Measurements from ENCODE around the gene POLR3B. TPM values are rescaled to one million over a fixed set of nuclear protein-coding genes. Genes with fewer than 3 reads are reported as not detected.

Gene POLR3B
- total RNA-seq, 2 experiments from 2014 or later, result 2.5 to 2.6 TPM

GRCh38 chr12:106328735-106329134 is 28.8 kb upstream of the POLR3B start:
- Mint-ChIP-seq H3K27me3 (no peaks in the 10 kb centered on the region), H3K36me3 (ENCODE audit: low read depth) (peaks cover 98% of the 10 kb centered on the region), H3K27ac (no peak overlapping the region), H3K4me1 (ENCODE audit: low read depth) (peaks cover 18% of the 10 kb centered on the region), H3K9me3 (no peaks in the 10 kb centered on the region), H3K4me3 (no peak overlapping the region)
- Histone ChIP-seq H3K27me3 (ENCODE audit: control insufficient read depth in 1 of 2, insufficient read depth in 2 of 2, low read length in 2 of 2) (no peaks in the 10 kb centered on the region), H3K4me1 (ENCODE audit: insufficient read depth, low read length) (peaks cover 2% of the 10 kb centered on the region), H3K36me3 (ENCODE audit: insufficient read depth, low read length) (peaks cover 90% of the 10 kb centered on the region), H3K9me3 (ENCODE audit: control insufficient read depth in 1 of 2, insufficient read depth in 1 of 2, low read length in 2 of 2) (no peaks in the 10 kb centered on the region), H3K27ac (ENCODE audit: low read depth in 1 of 2, low read length in 2 of 2) (no peak overlapping the region), H3K4me3 (ENCODE audit: low read length) (no peak overlapping the region)
- DNase-seq (no peak), ATAC-seq (ENCODE audit: poor library complexity) (no peak)
- intact Hi-C loops (cut with DNase I, micrococcal nuclease), result no loop called here
- no peak for TF ChIP-seq CTCF (IDR thresholded peaks at IDR 0.05)
- ChIA-PET POLR2A (interaction anchor here (0.6 to 1.0 kb wide), 2 partner anchors 11 to 27 kb away, joined by 3 read pairs; no protein-coding TSS in a partner anchor), CTCF (no interaction called here)

- ChIA-PET CTCF (no interaction called here), POLR2A (no interaction called here)
- ATAC-seq (ENCODE audit: poor library complexity), result no peak
- no peaks in the 10 kb centered on the region for H3K9me3 ChIP-seq (ENCODE audit: control insufficient read depth in 1 of 2, insufficient read depth in 1 of 2, low read length in 2 of 2)
- peaks cover 2% of the 10 kb centered on the region for H3K4me1 ChIP-seq (ENCODE audit: insufficient read depth, low read length)
- Mint-ChIP-seq H3K4me3 (no peak overlapping the region), H3K4me1 (ENCODE audit: low read depth) (peaks cover 25% of the 10 kb centered on the region), H3K36me3 (ENCODE audit: low read depth) (peaks cover 98% of the 10 kb centered on the region), H3K27ac (no peak overlapping the region), H3K27me3 (no peaks in the 10 kb centered on the region), H3K9me3 (no peaks in the 10 kb centered on the region)
- DNase-seq, result no peak
- no peak for TF ChIP-seq CTCF (IDR thresholded peaks at IDR 0.05)
- no peak overlapping the region for H3K4me3 ChIP-seq (ENCODE audit: low read length)
- H3K27me3 ChIP-seq (ENCODE audit: control insufficient read depth in 1 of 2, insufficient read depth in 2 of 2, low read length in 2 of 2), result no peaks in the 10 kb centered on the region
- no peak overlapping the region for H3K27ac ChIP-seq (ENCODE audit: low read depth in 1 of 2, low read length in 2 of 2)
- peaks cover 85% of the 10 kb centered on the region for H3K36me3 ChIP-seq (ENCODE audit: insufficient read depth, low read length)
- intact Hi-C loops (cut with DNase I, micrococcal nuclease), result no loop called here
Measured at GRCh38 chr12:106329231-106329982, 28.1 kb upstream of the POLR3B start.

- peaks cover 80% of the 10 kb centered on the region for H3K36me3 ChIP-seq (ENCODE audit: insufficient read depth, low read length)
- no peak overlapping the region for H3K27ac ChIP-seq (ENCODE audit: low read depth in 1 of 2, low read length in 2 of 2)
- no peak for TF ChIP-seq CTCF (IDR thresholded peaks at IDR 0.05)
Measured at GRCh38 chr12:106331599-106331998, 25.9 kb upstream of the POLR3B start.

More at GRCh38 chr12:106331599-106331998, 25.9 kb upstream of the POLR3B start:
- Histone ChIP-seq H3K27me3 (ENCODE audit: control insufficient read depth in 1 of 2, insufficient read depth in 2 of 2, low read length in 2 of 2) (no peaks in the 10 kb centered on the region), H3K4me1 (ENCODE audit: insufficient read depth, low read length) (no peaks in the 10 kb centered on the region), H3K4me3 (ENCODE audit: low read length) (no peak overlapping the region), H3K9me3 (ENCODE audit: control insufficient read depth in 1 of 2, insufficient read depth in 1 of 2, low read length in 2 of 2) (no peaks in the 10 kb centered on the region)
- Mint-ChIP-seq H3K9me3 (no peaks in the 10 kb centered on the region), H3K27me3 (no peaks in the 10 kb centered on the region), H3K4me3 (no peak overlapping the region), H3K36me3 (ENCODE audit: low read depth) (peaks cover 97% of the 10 kb centered on the region), H3K27ac (peak overlapping the region; percentile 27), H3K4me1 (ENCODE audit: low read depth) (peaks cover 31% of the 10 kb centered on the region)
- ATAC-seq (ENCODE audit: poor library complexity), result no peak
- ChIA-PET CTCF (interaction anchor here (1.5 kb wide), 1 partner anchor 108 kb away, joined by 3 read pairs; no protein-coding TSS in a partner anchor), POLR2A (interaction anchor here (2.4 kb wide), 1 partner anchor 28 kb away, joined by 10 read pairs; no protein-coding TSS in a partner anchor)
- intact Hi-C loops (cut with DNase I, micrococcal nuclease), result no loop called here
- DNase-seq, result no peak
